ENCODE measurements around the gene SYNJ2. TPM values are rescaled to one million over a fixed set of nuclear protein-coding genes. Genes with fewer than 3 reads are reported as not detected.

The SYNJ2 gene
- total RNA-seq, 1 experiment from 2014 or later, result 24.5 TPM

DNA sequence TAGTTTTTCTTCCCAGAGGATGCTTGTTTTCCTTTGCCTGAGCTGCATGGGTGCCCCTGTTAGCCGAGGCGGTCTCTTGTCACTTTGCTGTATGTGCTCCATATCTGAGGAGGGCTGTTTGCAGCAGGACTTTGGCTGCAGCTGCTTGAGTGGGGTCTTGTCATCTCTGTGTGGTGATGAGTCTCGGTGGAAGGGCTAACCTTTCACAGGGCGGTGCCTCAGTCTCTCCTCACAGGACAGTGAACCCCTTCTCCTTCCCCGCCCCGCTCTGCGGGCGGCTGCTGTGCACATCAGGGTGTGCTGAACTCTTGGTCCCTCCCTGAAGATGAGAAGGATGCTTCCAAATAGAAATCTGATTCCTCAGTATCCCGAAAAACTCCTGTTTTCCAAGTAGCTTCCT, 75.1 kb downstream of the SYNJ2 start:
- Histone ChIP-seq H3K27ac (ENCODE audit: insufficient read length, low read depth, low read length) (no peak overlapping the region), H3K9ac (ENCODE audit: extremely low read depth, insufficient read length, low read length) (no peak overlapping the region), H3K14ac (ENCODE audit: insufficient read depth, low read length) (no peak overlapping the region), H3K23ac (ENCODE audit: insufficient read length, low read depth, low read length) (no peak overlapping the region), H3K4me2 (ENCODE audit: insufficient read depth, insufficient read length, low read length) (no peak overlapping the region), H3K79me2 (ENCODE audit: insufficient read depth, low read length) (no peaks in the 10 kb centered on the region), H3K23me2 (ENCODE audit: insufficient read length, low read depth, low read length, poor library complexity, severe bottlenecking) (no peaks in the 10 kb centered on the region), H3T11ph (ENCODE audit: low read length) (no peak overlapping the region), H3K27me3 (ENCODE audit: insufficient read depth, low read length) (no peaks in the 10 kb centered on the region), H3K4ac (ENCODE audit: low read depth, low read length) (no peak overlapping the region), H3K9me3 (ENCODE audit: control insufficient read depth, low read depth, low read length) (no peaks in the 10 kb centered on the region), H2AFZ (ENCODE audit: low read length) (no peak overlapping the region), H4K91ac (ENCODE audit: insufficient read length, low read depth, low read length) (no peak overlapping the region), H3K56ac (ENCODE audit: insufficient read length, low read depth, low read length) (no peak overlapping the region), H2BK20ac (ENCODE audit: low read depth, low read length, poor library complexity, severe bottlenecking) (no peak overlapping the region), H4K5ac (ENCODE audit: insufficient read length, low read depth, low read length) (no peak overlapping the region), H2BK5ac (ENCODE audit: insufficient read length, low read length) (no peak overlapping the region), H2AK5ac (ENCODE audit: insufficient read length, low read length) (no peak overlapping the region), H4K20me1 (ENCODE audit: control insufficient read depth, insufficient read depth, insufficient read length) (no peaks in the 10 kb centered on the region), H2BK12ac (ENCODE audit: insufficient read length, low read depth, low read length) (no peak overlapping the region), H2BK120ac (ENCODE audit: low read depth, low read length, poor library complexity, severe bottlenecking) (no peak overlapping the region), H3K4me1 (ENCODE audit: insufficient read depth, low read length) (no peaks in the 10 kb centered on the region), H2BK15ac (ENCODE audit: low read depth, low read length) (no peak overlapping the region), H3K18ac (ENCODE audit: insufficient read length, low read depth, low read length) (no peak overlapping the region), H3K79me1 (ENCODE audit: insufficient read depth, low read depth, low read length, poor library complexity, severe bottlenecking) (no peaks in the 10 kb centered on the region), H4K8ac (replicated peaks; ENCODE audit: insufficient read length, low read depth, low read length) (no peak overlapping the region)
- Mint-ChIP-seq H3K9me3 (no peaks in the 10 kb centered on the region), H3K4me1 (peaks cover 5 to 6% of the 10 kb centered on the region in 2 experiments; a peak in 3 of 4 replicates), H3K27me3 (ENCODE audit: low read depth) (no peaks in the 10 kb centered on the region), H3K36me3 (ENCODE audit: insufficient read depth in 1 of 3, low read depth in 3 of 3) (peaks cover 0 to under 1% (median under 1%) of the 10 kb centered on the region in 3 experiments; a peak in 2 of 7 replicates), H3K4me3 (no peak overlapping the region; a peak in 1 of 5 replicates), H3K27ac (peak overlapping the region in 1 of 3 experiments; percentile 81; a peak in 1 of 7 replicates)
- WGBS (ENCODE audit: extremely low coverage, insufficient read length, low lambda C conversion rate), result no CpG with 5 or more reads among the region's 9 CpGs
- TF ChIP-seq, protein P1, sequence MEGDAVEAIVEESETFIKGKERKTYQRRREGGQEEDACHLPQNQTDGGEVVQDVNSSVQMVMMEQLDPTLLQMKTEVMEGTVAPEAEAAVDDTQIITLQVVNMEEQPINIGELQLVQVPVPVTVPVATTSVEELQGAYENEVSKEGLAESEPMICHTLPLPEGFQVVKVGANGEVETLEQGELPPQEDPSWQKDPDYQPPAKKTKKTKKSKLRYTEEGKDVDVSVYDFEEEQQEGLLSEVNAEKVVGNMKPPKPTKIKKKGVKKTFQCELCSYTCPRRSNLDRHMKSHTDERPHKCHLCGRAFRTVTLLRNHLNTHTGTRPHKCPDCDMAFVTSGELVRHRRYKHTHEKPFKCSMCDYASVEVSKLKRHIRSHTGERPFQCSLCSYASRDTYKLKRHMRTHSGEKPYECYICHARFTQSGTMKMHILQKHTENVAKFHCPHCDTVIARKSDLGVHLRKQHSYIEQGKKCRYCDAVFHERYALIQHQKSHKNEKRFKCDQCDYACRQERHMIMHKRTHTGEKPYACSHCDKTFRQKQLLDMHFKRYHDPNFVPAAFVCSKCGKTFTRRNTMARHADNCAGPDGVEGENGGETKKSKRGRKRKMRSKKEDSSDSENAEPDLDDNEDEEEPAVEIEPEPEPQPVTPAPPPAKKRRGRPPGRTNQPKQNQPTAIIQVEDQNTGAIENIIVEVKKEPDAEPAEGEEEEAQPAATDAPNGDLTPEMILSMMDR (conservative IDR thresholded peaks at IDR 0.05), result no peak
- no peak for DNase-seq
